H9 (cell line): ENCODE measurements around the gene KCTD5. TPM values are rescaled to one million over a fixed set of nuclear protein-coding genes. Genes with fewer than 3 reads are reported as not detected.

Experiments used
- DNase-seq: peaks from one replicate; pipeline ENCODE4 v3.0.0-alpha.2; 2017
- H2AFZ ChIP-seq: one replicate; pipeline ENCODE4 v1.6.1; 2013; ENCODE audit warnings: mild to moderate bottlenecking, low read length, control low read depth, moderate library complexity
- H2AK5ac ChIP-seq: 2 replicates; pipeline ENCODE4 v1.6.1; 2013; ENCODE audit warnings: low read length, control low read depth, mixed read lengths; ENCODE audit not compliant: insufficient read length
- H2BK120ac ChIP-seq: one replicate; pipeline ENCODE4 v1.6.1; 2013; ENCODE audit warnings: low read depth, mild to moderate bottlenecking, low read length, control low read depth, inconsistent platforms; ENCODE audit not compliant: poor library complexity, severe bottlenecking
- H2BK12ac ChIP-seq: 2 replicates; pipeline ENCODE4 v1.6.1; 2013; ENCODE audit warnings: low read length, control low read depth, mixed read lengths, low read depth; ENCODE audit not compliant: insufficient read length
- H2BK15ac ChIP-seq: 2 replicates; pipeline ENCODE4 v1.6.1; 2013; ENCODE audit warnings: low read depth, low read length, control low read depth
- H2BK20ac ChIP-seq: one replicate; pipeline ENCODE4 v1.6.1; 2013; ENCODE audit warnings: low read depth, mild to moderate bottlenecking, low read length, control low read depth, inconsistent platforms; ENCODE audit not compliant: poor library complexity, severe bottlenecking
- H2BK5ac ChIP-seq: 2 replicates; pipeline ENCODE4 v1.6.1; 2013; ENCODE audit warnings: low read length, control low read depth, mixed read lengths; ENCODE audit not compliant: insufficient read length
- H3K14ac ChIP-seq: 2 replicates; pipeline ENCODE4 v1.6.1; 2013; ENCODE audit warnings: low read length, control low read depth; ENCODE audit not compliant: insufficient read depth
- H3K18ac ChIP-seq: 2 replicates; pipeline ENCODE4 v1.6.1; 2013; ENCODE audit warnings: low read depth, mild to moderate bottlenecking, mixed read lengths, low read length, control low read depth; ENCODE audit not compliant: insufficient read length
- H3K23ac ChIP-seq: 2 replicates; pipeline ENCODE4 v1.6.1; 2013; ENCODE audit warnings: low read length, control low read depth, mixed read lengths, low read depth; ENCODE audit not compliant: insufficient read length
- H3K23me2 ChIP-seq: 2 replicates; pipeline ENCODE4 v1.6.1; 2013; ENCODE audit warnings: low read depth, mild to moderate bottlenecking, mixed read lengths, low read length, control low read depth; ENCODE audit not compliant: insufficient read length, poor library complexity, severe bottlenecking
- H3K27ac ChIP-seq: 2 replicates; pipeline ENCODE4 v1.5.1; 2013; ENCODE audit warnings: low read length, control low read depth, mixed read lengths, low read depth; ENCODE audit not compliant: insufficient read length
- H3K27me3 ChIP-seq: 2 replicates; pipeline ENCODE4 v1.6.1; 2013; ENCODE audit warnings: low read length, control low read depth, inconsistent platforms; ENCODE audit not compliant: insufficient read depth
- H3K4ac ChIP-seq: 2 replicates; pipeline ENCODE4 v1.6.1; 2013; ENCODE audit warnings: low read depth, mild to moderate bottlenecking, control low read depth, inconsistent platforms, low read length, moderate library complexity
- H3K4me1 ChIP-seq: 2 replicates; pipeline ENCODE4 v1.6.1; 2013; ENCODE audit warnings: low read length, control low read depth, inconsistent platforms; ENCODE audit not compliant: insufficient read depth
- H3K4me2 ChIP-seq: 2 replicates; pipeline ENCODE4 v1.6.1; 2013; ENCODE audit warnings: low read length, control low read depth, mixed read lengths; ENCODE audit not compliant: insufficient read length, insufficient read depth
- H3K56ac ChIP-seq: 2 replicates; pipeline ENCODE4 v1.6.1; 2013; ENCODE audit warnings: low read depth, mild to moderate bottlenecking, mixed read lengths, low read length, control low read depth; ENCODE audit not compliant: insufficient read length
- H3K79me1 ChIP-seq: 2 replicates; pipeline ENCODE4 v1.6.1; 2013; ENCODE audit warnings: low read depth, mild to moderate bottlenecking, moderate library complexity, low read length, control low read depth, inconsistent platforms; ENCODE audit not compliant: insufficient read depth, poor library complexity, severe bottlenecking
- H3K79me2 ChIP-seq: 2 replicates; pipeline ENCODE4 v1.6.1; 2013; ENCODE audit warnings: low read length, control low read depth, inconsistent platforms; ENCODE audit not compliant: insufficient read depth
- H3K9ac ChIP-seq: 2 replicates; pipeline ENCODE4 v1.6.1; 2013; ENCODE audit warnings: low read length, control low read depth, mixed read lengths; ENCODE audit not compliant: insufficient read length; ENCODE audit errors: extremely low read depth
- H3K9me3 ChIP-seq: one replicate; pipeline ENCODE4 v1.6.1; 2013; ENCODE audit warnings: low read depth, low read length, inconsistent platforms; ENCODE audit not compliant: control insufficient read depth
- H3T11ph ChIP-seq: one replicate; pipeline ENCODE4 v1.6.1; 2013; ENCODE audit warnings: mild to moderate bottlenecking, low read length, control low read depth, inconsistent platforms
- H4K20me1 ChIP-seq: one replicate; pipeline ENCODE4 v1.6.1; 2013; ENCODE audit not compliant: control insufficient read depth, insufficient read length, insufficient read depth
- H4K5ac ChIP-seq: 2 replicates; pipeline ENCODE4 v1.6.1; 2013; ENCODE audit warnings: low read depth, mild to moderate bottlenecking, mixed read lengths, low read length, control low read depth; ENCODE audit not compliant: insufficient read length
- H4K8ac ChIP-seq: replicated peaks from 2 replicates; pipeline ENCODE4 v1.6.1; 2013; ENCODE audit warnings: low read length, control low read depth, mixed read lengths, low read depth; ENCODE audit not compliant: insufficient read length
- H4K91ac ChIP-seq: 2 replicates; pipeline ENCODE4 v1.6.1; 2013; ENCODE audit warnings: low read depth, mild to moderate bottlenecking, moderate library complexity, mixed read lengths, low read length, control low read depth; ENCODE audit not compliant: insufficient read length
- H3K27ac Mint-ChIP-seq, 3 experiments: 2 replicates in 2 of 3; 3 replicates in 1 of 3; pipeline ENCODE4 v1.8.0; 2020 to 2021; ENCODE audit warnings: mixed read lengths in 3 of 3, mild to moderate bottlenecking in 1 of 3, moderate library complexity in 1 of 3
- H3K27me3 Mint-ChIP-seq: 2 replicates; pipeline ENCODE4 v1.8.0; 2021; ENCODE audit warnings: low read depth, mild to moderate bottlenecking, moderate library complexity, mixed read lengths
- H3K36me3 Mint-ChIP-seq, 3 experiments: 2 replicates in 2 of 3; 3 replicates in 1 of 3; pipeline ENCODE4 v1.8.0; 2020 to 2021; ENCODE audit warnings: low read depth in 3 of 3, mixed read lengths in 3 of 3; ENCODE audit not compliant: insufficient read depth in 1 of 3
- H3K4me1 Mint-ChIP-seq, 2 experiments: 2 replicates each; pipeline ENCODE4 v1.8.0; 2020; ENCODE audit warnings: mixed read lengths in 2 of 2
- H3K4me3 Mint-ChIP-seq, 2 experiments: 2 replicates in 1 of 2; 3 replicates in 1 of 2; pipeline ENCODE4 v1.8.0; 2020 to 2021; ENCODE audit warnings: mild to moderate bottlenecking in 2 of 2, mixed read lengths in 2 of 2, moderate library complexity in 1 of 2
- H3K9me3 Mint-ChIP-seq, 2 experiments: 2 replicates in 1 of 2; 3 replicates in 1 of 2; pipeline ENCODE4 v1.8.0; 2020; ENCODE audit warnings: mild to moderate bottlenecking in 2 of 2, mixed read lengths in 2 of 2, moderate library complexity in 1 of 2
- WGBS: extraction: QIAGEN DNeasy Blood & Tissue Kit; methylation state at CpG from one replicate; pipeline ENCODE4 v1.1.7; 2013; ENCODE audit warnings: missing lambda C conversion rate, low lambda C conversion rate, mixed read lengths; ENCODE audit not compliant: insufficient read length; ENCODE audit errors: extremely low coverage; 5-methylcytosine and 5-hydroxymethylcytosine counted together
- total RNA-seq: library from RNA; stranded (reverse); gene quantifications from 2 replicates; pipeline ENCODE4 v1.2.1, GENCODE V29; 2021
- TF ChIP-seq, protein P1 (sequence below): fragments of 200-600 bp; sonication (generic); conservative IDR thresholded peaks from 3 replicates; pipeline ENCODE4 v1.8.0; 2021; ENCODE audit warnings: antibody characterized with exemption, mild to moderate bottlenecking

Gene KCTD5
- total RNA-seq, 1 experiment from 2014 or later = 39.9 TPM

DNA sequence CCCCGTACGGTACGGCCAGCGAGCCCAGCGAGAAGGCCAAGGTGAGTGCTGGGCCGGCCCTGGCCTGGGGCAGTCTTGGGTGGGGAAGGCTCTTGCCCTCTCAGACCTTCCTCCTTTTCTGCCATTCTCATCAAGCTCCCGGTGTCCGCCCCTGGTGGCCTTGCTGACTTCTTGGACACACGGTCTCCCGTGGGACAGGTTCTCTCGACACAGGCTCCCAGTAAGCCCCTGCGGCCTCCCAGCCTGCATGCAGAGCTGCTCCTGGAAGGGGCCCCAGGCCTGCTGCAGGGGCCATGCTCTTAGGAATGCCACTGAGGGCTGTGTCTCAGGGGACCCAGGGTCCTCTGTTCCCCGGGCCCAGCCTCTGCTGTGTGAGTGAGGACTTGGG, 20.1 kb downstream of the KCTD5 start:
- no peak overlapping the region for H3K27ac ChIP-seq
- H2AFZ ChIP-seq = no peak overlapping the region
- H3K79me1 ChIP-seq = no peaks in the 10 kb centered on the region
- Mint-ChIP-seq H3K27ac (no peak overlapping the region), H3K4me1 (no peaks in the 10 kb centered on the region), H3K9me3 (no peaks in the 10 kb centered on the region), H3K27me3 (no peaks in the 10 kb centered on the region), H3K4me3 (no peak overlapping the region), H3K36me3 (peaks cover 3 to 22% (median 18%) of the 10 kb centered on the region in 3 experiments; a peak in 5 of 7 replicates)
- no peak overlapping the region for H3K4me2 ChIP-seq
- no peaks in the 10 kb centered on the region for H3K27me3 ChIP-seq
- H4K8ac ChIP-seq = no peak overlapping the region
- no peak overlapping the region for H3K56ac ChIP-seq
- H3K14ac ChIP-seq = no peak overlapping the region
- H2BK12ac ChIP-seq = no peak overlapping the region
- H4K5ac ChIP-seq = no peak overlapping the region
- no peak overlapping the region for H2BK5ac ChIP-seq
- H2AK5ac ChIP-seq = no peak overlapping the region
- no peak overlapping the region for H2BK15ac ChIP-seq
- H3K4me1 ChIP-seq = no peaks in the 10 kb centered on the region
- no peak for DNase-seq
- H3K9me3 ChIP-seq = no peaks in the 10 kb centered on the region
- H3K18ac ChIP-seq = no peak overlapping the region
- no peak overlapping the region for H2BK120ac ChIP-seq
- H3T11ph ChIP-seq = no peak overlapping the region
- no CpG with 5 or more reads among the region's 13 CpGs for WGBS
- H3K23me2 ChIP-seq = no peaks in the 10 kb centered on the region
- H4K20me1 ChIP-seq = no peaks in the 10 kb centered on the region
- TF ChIP-seq, protein P1, sequence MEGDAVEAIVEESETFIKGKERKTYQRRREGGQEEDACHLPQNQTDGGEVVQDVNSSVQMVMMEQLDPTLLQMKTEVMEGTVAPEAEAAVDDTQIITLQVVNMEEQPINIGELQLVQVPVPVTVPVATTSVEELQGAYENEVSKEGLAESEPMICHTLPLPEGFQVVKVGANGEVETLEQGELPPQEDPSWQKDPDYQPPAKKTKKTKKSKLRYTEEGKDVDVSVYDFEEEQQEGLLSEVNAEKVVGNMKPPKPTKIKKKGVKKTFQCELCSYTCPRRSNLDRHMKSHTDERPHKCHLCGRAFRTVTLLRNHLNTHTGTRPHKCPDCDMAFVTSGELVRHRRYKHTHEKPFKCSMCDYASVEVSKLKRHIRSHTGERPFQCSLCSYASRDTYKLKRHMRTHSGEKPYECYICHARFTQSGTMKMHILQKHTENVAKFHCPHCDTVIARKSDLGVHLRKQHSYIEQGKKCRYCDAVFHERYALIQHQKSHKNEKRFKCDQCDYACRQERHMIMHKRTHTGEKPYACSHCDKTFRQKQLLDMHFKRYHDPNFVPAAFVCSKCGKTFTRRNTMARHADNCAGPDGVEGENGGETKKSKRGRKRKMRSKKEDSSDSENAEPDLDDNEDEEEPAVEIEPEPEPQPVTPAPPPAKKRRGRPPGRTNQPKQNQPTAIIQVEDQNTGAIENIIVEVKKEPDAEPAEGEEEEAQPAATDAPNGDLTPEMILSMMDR = no peak
- H3K9ac ChIP-seq = no peak overlapping the region
- no peak overlapping the region for H3K4ac ChIP-seq
- no peak overlapping the region for H4K91ac ChIP-seq
- H3K23ac ChIP-seq = no peak overlapping the region
- no peak overlapping the region for H2BK20ac ChIP-seq
- H3K79me2 ChIP-seq = no peaks in the 10 kb centered on the region
